ENCODE data around the gene LRIT1. TPM values are rescaled to one million over a fixed set of nuclear protein-coding genes. Genes with fewer than 3 reads are reported as not detected.

The LRIT1 gene, protein sequence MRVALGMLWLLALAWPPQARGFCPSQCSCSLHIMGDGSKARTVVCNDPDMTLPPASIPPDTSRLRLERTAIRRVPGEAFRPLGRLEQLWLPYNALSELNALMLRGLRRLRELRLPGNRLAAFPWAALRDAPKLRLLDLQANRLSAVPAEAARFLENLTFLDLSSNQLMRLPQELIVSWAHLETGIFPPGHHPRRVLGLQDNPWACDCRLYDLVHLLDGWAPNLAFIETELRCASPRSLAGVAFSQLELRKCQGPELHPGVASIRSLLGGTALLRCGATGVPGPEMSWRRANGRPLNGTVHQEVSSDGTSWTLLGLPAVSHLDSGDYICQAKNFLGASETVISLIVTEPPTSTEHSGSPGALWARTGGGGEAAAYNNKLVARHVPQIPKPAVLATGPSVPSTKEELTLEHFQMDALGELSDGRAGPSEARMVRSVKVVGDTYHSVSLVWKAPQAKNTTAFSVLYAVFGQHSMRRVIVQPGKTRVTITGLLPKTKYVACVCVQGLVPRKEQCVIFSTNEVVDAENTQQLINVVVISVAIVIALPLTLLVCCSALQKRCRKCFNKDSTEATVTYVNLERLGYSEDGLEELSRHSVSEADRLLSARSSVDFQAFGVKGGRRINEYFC
- total RNA-seq (under 1 TPM in 1 of 9 donors, not detected in 8; 0.06 TPM), polyA plus RNA-seq (not detected)
- long read RNA-seq, donor 1: 0 reads
- long read RNA-seq, donor 2: 0 reads
- long read RNA-seq, donor 3: 0 reads
- long read RNA-seq, donor 4: 0 reads
- long read RNA-seq, donor 5: 0 reads
- long read RNA-seq, donor 6: 0 reads
- long read RNA-seq, donor 7: 0 reads
- long read RNA-seq, donor 8: 0 reads
- long read RNA-seq, donor 9: 0 reads
- long read RNA-seq, donor 10: 0 reads

DNA sequence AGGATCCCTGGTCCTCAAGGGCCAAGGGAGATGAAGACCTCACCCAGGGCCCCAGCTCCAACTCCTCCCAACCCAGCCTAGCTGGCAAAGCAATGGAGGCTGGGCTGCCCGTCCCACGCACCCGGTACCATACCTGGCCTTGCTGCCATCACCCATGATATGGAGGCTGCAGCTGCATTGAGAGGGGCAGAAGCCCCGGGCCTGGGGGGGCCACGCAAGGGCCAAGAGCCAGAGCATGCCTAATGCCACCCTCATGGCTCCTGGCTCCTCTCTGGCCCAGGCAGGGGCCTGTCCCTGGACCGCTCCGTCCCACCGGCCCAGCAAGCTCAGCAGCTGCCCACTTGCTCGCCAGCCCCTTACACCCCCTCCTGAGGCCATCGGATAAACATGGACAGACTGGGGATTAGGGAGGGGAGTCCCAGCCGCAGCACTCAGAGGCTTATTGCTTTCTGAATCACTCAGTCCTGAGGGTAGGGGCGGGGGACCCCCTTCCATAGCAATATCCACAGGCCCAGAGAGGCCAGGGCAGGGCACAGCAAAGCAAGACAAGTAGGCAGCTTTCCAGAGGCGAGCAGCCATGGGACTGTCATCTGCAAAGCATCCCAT is at the start of gene LRIT1:
Gene LRIT1, minus strand, starts transcription at position 362 of the 606 bp plus-strand sequence. Its CDS starts 107 bp downstream, at position 255.
- 86 to 92% (median 90%) methylated on average over 7 to 13 of the region's 13 CpGs for WGBS, 4 donors
- intact Hi-C loops (cut with DNase I): no loop called here
- DNase-seq: no peak

DNA sequence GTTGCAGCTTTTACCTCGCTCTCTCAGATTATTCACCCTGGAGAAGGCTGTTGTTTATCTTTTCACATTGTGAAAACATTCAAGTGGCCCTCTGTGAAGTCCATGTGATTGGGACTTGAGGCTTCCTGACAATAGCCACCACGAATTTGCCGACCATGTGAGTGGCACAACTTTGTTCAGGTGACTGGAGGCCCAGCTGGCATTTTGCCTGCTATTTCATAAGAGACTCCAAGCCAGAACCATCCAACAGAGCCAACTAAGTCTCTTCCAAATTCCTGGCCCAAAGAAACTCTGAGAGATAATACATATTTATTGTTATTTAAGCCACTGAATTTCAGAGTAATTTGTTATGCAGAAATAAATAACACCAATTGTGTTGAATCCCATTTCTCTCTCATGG is 48.9 kb upstream of the LRIT1 start:
- no peak for TF ChIP-seq POLR2A (IDR thresholded peaks at IDR 0.05)
- TF ChIP-seq, protein P1, sequence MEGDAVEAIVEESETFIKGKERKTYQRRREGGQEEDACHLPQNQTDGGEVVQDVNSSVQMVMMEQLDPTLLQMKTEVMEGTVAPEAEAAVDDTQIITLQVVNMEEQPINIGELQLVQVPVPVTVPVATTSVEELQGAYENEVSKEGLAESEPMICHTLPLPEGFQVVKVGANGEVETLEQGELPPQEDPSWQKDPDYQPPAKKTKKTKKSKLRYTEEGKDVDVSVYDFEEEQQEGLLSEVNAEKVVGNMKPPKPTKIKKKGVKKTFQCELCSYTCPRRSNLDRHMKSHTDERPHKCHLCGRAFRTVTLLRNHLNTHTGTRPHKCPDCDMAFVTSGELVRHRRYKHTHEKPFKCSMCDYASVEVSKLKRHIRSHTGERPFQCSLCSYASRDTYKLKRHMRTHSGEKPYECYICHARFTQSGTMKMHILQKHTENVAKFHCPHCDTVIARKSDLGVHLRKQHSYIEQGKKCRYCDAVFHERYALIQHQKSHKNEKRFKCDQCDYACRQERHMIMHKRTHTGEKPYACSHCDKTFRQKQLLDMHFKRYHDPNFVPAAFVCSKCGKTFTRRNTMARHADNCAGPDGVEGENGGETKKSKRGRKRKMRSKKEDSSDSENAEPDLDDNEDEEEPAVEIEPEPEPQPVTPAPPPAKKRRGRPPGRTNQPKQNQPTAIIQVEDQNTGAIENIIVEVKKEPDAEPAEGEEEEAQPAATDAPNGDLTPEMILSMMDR (IDR thresholded peaks at IDR 0.05): no peak
- intact Hi-C loops (cut with DNase I): no loop called here
- no peaks in the 10 kb centered on the region for H3K27me3 ChIP-seq
- H3K27ac ChIP-seq: no peak overlapping the region
- 64 to 73% (median 69%) methylated on average over 3 of the region's 3 CpGs for WGBS, 4 donors
- no peak for DNase-seq
- H3K4me1 ChIP-seq (replicated peaks in 1 of 2): no peaks in the 10 kb centered on the region
- H3K4me3 ChIP-seq: no peak overlapping the region
- no peaks in the 10 kb centered on the region for H3K36me3 ChIP-seq (replicated peaks in 1 of 2)
- no peaks in the 10 kb centered on the region for H3K9me3 ChIP-seq (replicated peaks in 1 of 3)

More for the DNA sequence above, at the start of gene LRIT1:
- Histone ChIP-seq H3K4me3 (no peak within 1 kb of the TSS), H3K4me1 (replicated peaks in 1 of 2) (no peaks in the 10 kb centered on the region), H3K27ac (no peak within 1 kb of the TSS), H3K9me3 (replicated peaks in 1 of 3) (no peaks in the 10 kb centered on the region), H3K36me3 (replicated peaks in 1 of 2) (no peaks in the 10 kb centered on the region), H3K27me3 (no peaks in the 10 kb centered on the region)
- TF ChIP-seq, protein P1 (IDR thresholded peaks at IDR 0.05): no peak
- TF ChIP-seq POLR2A (IDR thresholded peaks at IDR 0.05): no peak

DNA sequence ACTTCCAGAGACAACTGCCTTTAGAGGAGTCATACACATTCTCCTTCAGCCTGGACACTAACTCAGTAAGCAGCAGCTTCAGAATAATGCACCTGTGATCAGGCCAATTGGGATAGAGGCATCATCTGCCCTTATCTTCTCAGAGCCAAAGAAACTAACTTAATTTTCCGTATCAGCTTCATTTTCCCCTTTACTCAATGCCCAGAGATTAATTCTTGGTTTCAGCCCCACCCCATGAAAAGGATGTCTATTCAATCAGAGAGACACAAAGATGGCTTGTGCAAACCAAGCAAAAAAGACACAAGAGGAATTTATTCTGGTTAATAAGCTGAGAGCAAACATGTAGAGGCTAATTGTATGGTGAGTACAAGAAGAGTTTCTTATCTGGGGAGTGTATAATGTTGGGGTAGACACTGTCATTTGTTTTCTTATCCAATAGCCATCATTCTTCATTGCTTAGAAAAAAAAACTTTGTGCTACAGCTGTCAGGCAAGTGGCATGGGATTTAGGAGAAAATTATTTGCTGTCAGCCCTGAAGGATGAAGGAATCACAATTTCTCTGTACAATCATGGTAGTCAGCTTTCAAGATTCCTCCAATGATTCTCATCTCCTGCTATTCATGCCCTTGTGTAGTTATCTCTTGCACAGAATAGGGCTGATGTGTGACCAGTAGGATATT is 48.3 kb upstream of the LRIT1 start:
- TF ChIP-seq, protein P1 (IDR thresholded peaks at IDR 0.05): no peak
- no peak for TF ChIP-seq POLR2A (IDR thresholded peaks at IDR 0.05)
- WGBS, 4 donors: 59 to 69% (median 62%) methylated on average over 1 of the region's 1 CpG
- intact Hi-C loops (cut with DNase I): no loop called here
- Histone ChIP-seq H3K36me3 (replicated peaks in 1 of 2) (no peaks in the 10 kb centered on the region), H3K27me3 (no peaks in the 10 kb centered on the region), H3K4me1 (replicated peaks in 1 of 2) (no peaks in the 10 kb centered on the region), H3K9me3 (replicated peaks in 1 of 3) (no peaks in the 10 kb centered on the region), H3K27ac (no peak overlapping the region), H3K4me3 (no peak overlapping the region)
- DNase-seq: no peak
